Measurements from ENCODE around the gene ARL15. TPM values are rescaled to one million over a fixed set of nuclear protein-coding genes. Genes with fewer than 3 reads are reported as not detected.
"Not testable (repeated sequence)": the region's sequence is repeated elsewhere in the genome, so short reads cannot be mapped to it uniquely, and the experiment has no call there.

ARL15 gene
- total RNA-seq, 1 experiment from 2014 or later = 0.50 TPM

GRCh38 chr5:54352580-54352979 lies 42.2 kb upstream of the ARL15 start:
- intact Hi-C loops (cut with micrococcal nuclease; ENCODE audit: unreplicated experiment); DNase-seq; H3F3A ChIP-seq (ENCODE audit: insufficient read depth, low read depth); H3K4me3 ChIP-seq; H3K79me2 ChIP-seq (ENCODE audit: low read depth); H4K20me1 ChIP-seq (ENCODE audit: insufficient read depth); H3K27me3 ChIP-seq (ENCODE audit: insufficient read depth, low read depth); H3K27ac ChIP-seq; BruUV-seq (replicated peaks); H3K36me3 ChIP-seq (ENCODE audit: low read depth); H2AFZ ChIP-seq; CTCF ChIA-PET; H3K9me3 ChIP-seq (ENCODE audit: insufficient read depth, low read depth); H3K9me2 ChIP-seq (ENCODE audit: insufficient read depth); POLR2A ChIA-PET (ENCODE audit: unreplicated experiment); H3K4me2 ChIP-seq; H3K4me1 ChIP-seq (replicated peaks; ENCODE audit: insufficient read depth): not testable (repeated sequence)

- no peak for DNase-seq
- BruUV-seq (replicated peaks) = no TSS peak
- no peak overlapping the region for H3K4me3 ChIP-seq
Measured at GRCh38 chr5:54347221-54347865, 37.0 kb upstream of the ARL15 start.

GRCh38 chr5:54344653-54345052 lies 34.3 kb upstream of the ARL15 start:
- Histone ChIP-seq H3K4me3 (no peak overlapping the region), H3K4me2 (no peak overlapping the region), H3K27ac (no peak overlapping the region), H3K4me1 (replicated peaks; ENCODE audit: insufficient read depth) (no peaks in the 10 kb centered on the region), H2AFZ (no peak overlapping the region), H3K79me2 (ENCODE audit: low read depth) (no peaks in the 10 kb centered on the region), H3F3A (ENCODE audit: insufficient read depth, low read depth) (no peaks in the 10 kb centered on the region), H3K27me3 (ENCODE audit: insufficient read depth, low read depth) (no peaks in the 10 kb centered on the region), H3K9me2 (ENCODE audit: insufficient read depth) (no peaks in the 10 kb centered on the region), H4K20me1 (ENCODE audit: insufficient read depth) (no peaks in the 10 kb centered on the region), H3K36me3 (ENCODE audit: low read depth) (no peaks in the 10 kb centered on the region), H3K9me3 (ENCODE audit: insufficient read depth, low read depth) (peaks cover 9% of the 10 kb centered on the region; the same call in 1 of the 2 replicates)
- TF ChIP-seq EZH2 (IDR thresholded peaks at IDR 0.05; ENCODE audit: low read depth) (no peak), CTCF (conservative IDR thresholded peaks at IDR 0.05) (no peak)
- BruUV-seq (replicated peaks) = no TSS peak
- intact Hi-C loops (cut with micrococcal nuclease; ENCODE audit: unreplicated experiment) = no loop called here
- ChIA-PET CTCF (no interaction called here), POLR2A (ENCODE audit: unreplicated experiment) (no interaction called here)
- DNase-seq = no peak

More at GRCh38 chr5:54347221-54347865, 37.0 kb upstream of the ARL15 start:
- H3K27ac ChIP-seq = no peak overlapping the region
- H2AFZ ChIP-seq = no peak overlapping the region
- ChIA-PET POLR2A (ENCODE audit: unreplicated experiment) (no interaction called here), CTCF (no interaction called here)
- H3F3A ChIP-seq (ENCODE audit: insufficient read depth, low read depth) = no peaks in the 10 kb centered on the region
- intact Hi-C loops (cut with micrococcal nuclease; ENCODE audit: unreplicated experiment) = no loop called here
- no peaks in the 10 kb centered on the region for H3K79me2 ChIP-seq (ENCODE audit: low read depth)
- no peaks in the 10 kb centered on the region for H3K4me1 ChIP-seq (replicated peaks; ENCODE audit: insufficient read depth)
- H3K36me3 ChIP-seq (ENCODE audit: low read depth) = no peaks in the 10 kb centered on the region
- H3K27me3 ChIP-seq (ENCODE audit: insufficient read depth, low read depth) = no peaks in the 10 kb centered on the region
- TF ChIP-seq EZH2 (IDR thresholded peaks at IDR 0.05; ENCODE audit: low read depth) (no peak), CTCF (conservative IDR thresholded peaks at IDR 0.05) (no peak)
- H3K9me3 ChIP-seq (ENCODE audit: insufficient read depth, low read depth) = peaks cover 9% of the 10 kb centered on the region; the same call in 1 of the 2 replicates
- H4K20me1 ChIP-seq (ENCODE audit: insufficient read depth) = no peaks in the 10 kb centered on the region
- H3K9me2 ChIP-seq (ENCODE audit: insufficient read depth) = no peaks in the 10 kb centered on the region
- H3K4me2 ChIP-seq = no peak overlapping the region

- ChIA-PET CTCF (no interaction called here), POLR2A (ENCODE audit: unreplicated experiment) (no interaction called here)
- intact Hi-C loops (cut with micrococcal nuclease; ENCODE audit: unreplicated experiment) = no loop called here
- Histone ChIP-seq H3K27ac (no peak overlapping the region), H3K79me2 (ENCODE audit: low read depth) (no peaks in the 10 kb centered on the region), H3K27me3 (ENCODE audit: insufficient read depth, low read depth) (no peaks in the 10 kb centered on the region), H3K4me2 (no peak overlapping the region), H3K36me3 (ENCODE audit: low read depth) (no peaks in the 10 kb centered on the region), H3K4me1 (replicated peaks; ENCODE audit: insufficient read depth) (no peaks in the 10 kb centered on the region), H3K4me3 (no peak overlapping the region), H3K9me2 (ENCODE audit: insufficient read depth) (no peaks in the 10 kb centered on the region), H3F3A (ENCODE audit: insufficient read depth, low read depth) (no peaks in the 10 kb centered on the region), H2AFZ (no peak overlapping the region), H3K9me3 (ENCODE audit: insufficient read depth, low read depth) (no peaks in the 10 kb centered on the region; the same call in 1 of the 2 replicates), H4K20me1 (ENCODE audit: insufficient read depth) (no peaks in the 10 kb centered on the region)
- TF ChIP-seq CTCF (conservative IDR thresholded peaks at IDR 0.05) (no peak), EZH2 (IDR thresholded peaks at IDR 0.05; ENCODE audit: low read depth) (no peak)
- BruUV-seq (replicated peaks) = no TSS peak
- no peak for DNase-seq
Measured at GRCh38 chr5:54341971-54342370, 31.6 kb upstream of the ARL15 start.
